GM19467 (cell line): ENCODE results near the gene XRCC1.
"Not testable (repeated sequence)": the region's sequence is repeated elsewhere in the genome, so short reads cannot be mapped to it uniquely, and the experiment has no call there.

Experiments used
- ATAC-seq: cut with Tn5 transposase; IDR thresholded peaks from one replicate; pipeline ENCODE4 v1.9.1; 2021; ENCODE audit warnings: mild to moderate bottlenecking, moderate library complexity; ENCODE audit not compliant: unreplicated experiment

XRCC1 gene

GRCh38 chr19:43524922-43525835 lies 50.1 kb downstream of the XRCC1 start:
- no peak for ATAC-seq

GRCh38 chr19:43523696-43524095 lies 51.6 kb downstream of the XRCC1 start:
- not testable (repeated sequence) for ATAC-seq

GRCh38 chr19:43522929-43523328 lies 52.4 kb downstream of the XRCC1 start:
- no peak for ATAC-seq

GRCh38 chr19:43519436-43520088 lies 55.8 kb downstream of the XRCC1 start:
- no peak for ATAC-seq

GRCh38 chr19:43518051-43518450 lies 57.3 kb downstream of the XRCC1 start:
- ATAC-seq = no peak

- not testable (repeated sequence) for ATAC-seq
These were observed 62.9 kb downstream of the XRCC1 start for GRCh38 chr19:43512399-43512798.

GRCh38 chr19:43511324-43511723 lies 64.0 kb downstream of the XRCC1 start:
- no peak for ATAC-seq

GRCh38 chr19:43510713-43511112 lies 64.6 kb downstream of the XRCC1 start:
- no peak for ATAC-seq

- no peak for ATAC-seq
These were observed 67.4 kb downstream of the XRCC1 start for GRCh38 chr19:43507880-43508279.

- no peak for ATAC-seq
These were observed 68.7 kb downstream of the XRCC1 start for GRCh38 chr19:43506629-43507028.

- ATAC-seq = no peak
These were observed 69.4 kb downstream of the XRCC1 start for GRCh38 chr19:43505941-43506340.

GRCh38 chr19:43505186-43505456 lies 70.2 kb downstream of the XRCC1 start:
- no peak for ATAC-seq

GRCh38 chr19:43504426-43505185 lies 70.7 kb downstream of the XRCC1 start, which contains the start of gene PHLDB3:
TSS of gene PHLDB3 (minus strand) at chr19:43504746. CDS start at chr19:43504118, 628 bp downstream.
- ATAC-seq = peak; percentile 25

GRCh38 chr19:43503501-43504425 lies 71.6 kb downstream of the XRCC1 start:
- peak; percentile 83 for ATAC-seq

- ATAC-seq = no peak
These were observed 72.8 kb downstream of the XRCC1 start for GRCh38 chr19:43502419-43502976.

- ATAC-seq = no peak
These were observed 73.5 kb downstream of the XRCC1 start for GRCh38 chr19:43501661-43502418.

GRCh38 chr19:43499042-43499441 lies 76.3 kb downstream of the XRCC1 start:
- ATAC-seq = no peak

- ATAC-seq = no peak
These were observed 77.0 kb downstream of the XRCC1 start for GRCh38 chr19:43498233-43498842.

- ATAC-seq = no peak
These were observed 78.4 kb downstream of the XRCC1 start for GRCh38 chr19:43496960-43497359.
